Activated CD8-positive, alpha-beta memory T cell treated with anti-CD3 and anti-CD28 coated beads for 48 hours (primary cell): ENCODE data around the gene MLPH.

Source experiments
- DNase-seq, 3 experiments: peaks; one replicate each; pipeline ENCODE4 v3.0.0-alpha.2; 2020; ENCODE audit warnings: low read depth in 2 of 3, low spot score in 2 of 3

MLPH gene

GRCh38 chr2:237564526-237565131, 77.6 kb downstream of the MLPH start:
- DNase-seq = no peak

- DNase-seq = no peak
Observed at GRCh38 chr2:237565974-237566373, 78.9 kb downstream of the MLPH start.

GRCh38 chr2:237566401-237567235, 79.6 kb downstream of the MLPH start, which contains the start of gene PRLH:
Gene PRLH, plus strand, starts transcription at chr2:237566574. Its CDS starts 0 bp downstream, at chr2:237566574.
- DNase-seq = no peak

GRCh38 chr2:237567276-237568029, 80.4 kb downstream of the MLPH start:
- no peak for DNase-seq

- no peak for DNase-seq
Observed at GRCh38 chr2:237568121-237568660, 81.1 kb downstream of the MLPH start.

- DNase-seq = no peak
Observed at GRCh38 chr2:237569041-237569440, 82.0 kb downstream of the MLPH start.

GRCh38 chr2:237569896-237570295, 82.8 kb downstream of the MLPH start:
- DNase-seq = no peak

- no peak for DNase-seq
Observed at GRCh38 chr2:237570776-237571335, 83.8 kb downstream of the MLPH start.

GRCh38 chr2:237571551-237571950, 84.5 kb downstream of the MLPH start:
- DNase-seq = no peak

GRCh38 chr2:237572021-237572741, 85.1 kb downstream of the MLPH start:
- DNase-seq = peak; percentile 61 to 97 (median 85)

GRCh38 chr2:237572742-237573101, 85.7 kb downstream of the MLPH start:
- DNase-seq = no peak

GRCh38 chr2:237573721-237574415, 86.8 kb downstream of the MLPH start:
- no peak for DNase-seq

- no peak for DNase-seq
Observed at GRCh38 chr2:237574467-237574866, 87.4 kb downstream of the MLPH start.

- no peak for DNase-seq
Observed at GRCh38 chr2:237574894-237575868, 88.1 kb downstream of the MLPH start.

- DNase-seq = no peak
Observed at GRCh38 chr2:237575869-237576862, 89.1 kb downstream of the MLPH start.

- no peak for DNase-seq
Observed at GRCh38 chr2:237576974-237577373, 89.9 kb downstream of the MLPH start.

GRCh38 chr2:237577458-237577857, 90.4 kb downstream of the MLPH start:
- no peak for DNase-seq
